ENCODE measurements around the gene CDK14.

DNA sequence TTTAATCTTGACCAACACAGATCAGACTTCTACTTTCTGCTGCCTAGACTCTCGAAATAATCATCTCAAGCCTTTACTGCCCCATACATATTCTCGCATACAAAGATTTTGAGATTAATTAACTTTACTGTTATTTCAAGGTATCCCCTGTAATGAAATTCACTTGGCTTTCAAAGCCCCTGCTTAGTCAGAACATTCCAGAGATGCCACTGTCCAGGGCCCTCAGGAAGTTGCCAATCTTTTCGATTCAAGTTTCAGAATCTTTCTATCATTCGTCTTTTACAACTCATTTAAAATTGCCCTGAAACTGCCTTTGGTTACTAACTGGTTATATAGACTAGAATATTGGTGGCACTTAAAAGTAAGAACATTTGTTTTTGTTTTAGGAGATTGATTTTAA is 320.2 kb downstream of the CDK14 start:
- TF ChIP-seq, protein P1, sequence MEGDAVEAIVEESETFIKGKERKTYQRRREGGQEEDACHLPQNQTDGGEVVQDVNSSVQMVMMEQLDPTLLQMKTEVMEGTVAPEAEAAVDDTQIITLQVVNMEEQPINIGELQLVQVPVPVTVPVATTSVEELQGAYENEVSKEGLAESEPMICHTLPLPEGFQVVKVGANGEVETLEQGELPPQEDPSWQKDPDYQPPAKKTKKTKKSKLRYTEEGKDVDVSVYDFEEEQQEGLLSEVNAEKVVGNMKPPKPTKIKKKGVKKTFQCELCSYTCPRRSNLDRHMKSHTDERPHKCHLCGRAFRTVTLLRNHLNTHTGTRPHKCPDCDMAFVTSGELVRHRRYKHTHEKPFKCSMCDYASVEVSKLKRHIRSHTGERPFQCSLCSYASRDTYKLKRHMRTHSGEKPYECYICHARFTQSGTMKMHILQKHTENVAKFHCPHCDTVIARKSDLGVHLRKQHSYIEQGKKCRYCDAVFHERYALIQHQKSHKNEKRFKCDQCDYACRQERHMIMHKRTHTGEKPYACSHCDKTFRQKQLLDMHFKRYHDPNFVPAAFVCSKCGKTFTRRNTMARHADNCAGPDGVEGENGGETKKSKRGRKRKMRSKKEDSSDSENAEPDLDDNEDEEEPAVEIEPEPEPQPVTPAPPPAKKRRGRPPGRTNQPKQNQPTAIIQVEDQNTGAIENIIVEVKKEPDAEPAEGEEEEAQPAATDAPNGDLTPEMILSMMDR (IDR thresholded peaks at IDR 0.05; ENCODE audit: poor library complexity, severe bottlenecking) = no peak
- TF ChIP-seq TAF1 (IDR thresholded peaks at IDR 0.05; ENCODE audit: low read depth) = no peak
- no peak for TF ChIP-seq POLR2AphosphoS5 (IDR thresholded peaks at IDR 0.05)
